HG02970 (cell line): ENCODE results near the gene IGDCC3.
"Not testable (repeated sequence)": the region's sequence is repeated elsewhere in the genome, so short reads cannot be mapped to it uniquely, and the experiment has no call there.

Experiments
- ATAC-seq: cut with Tn5 transposase; IDR thresholded peaks from one replicate; pipeline ENCODE4 v1.9.1; 2021; ENCODE audit warnings: mild to moderate bottlenecking, moderate library complexity, moderate number of reproducible peaks; ENCODE audit not compliant: unreplicated experiment, low FRiP score

IGDCC3 gene

GRCh38 chr15:65408324-65409035 is 30.7 kb upstream of the IGDCC3 start:
- no peak for ATAC-seq

GRCh38 chr15:65406424-65407000 is 28.7 kb upstream of the IGDCC3 start:
- ATAC-seq, result no peak

- ATAC-seq, result no peak
Observed at GRCh38 chr15:65405791-65406423, 28.1 kb upstream of the IGDCC3 start.

- no peak for ATAC-seq
Observed at GRCh38 chr15:65404186-65404872, 26.5 kb upstream of the IGDCC3 start.

- no peak for ATAC-seq
Observed at GRCh38 chr15:65402961-65403360, 25.2 kb upstream of the IGDCC3 start.

GRCh38 chr15:65401611-65402240 is 23.9 kb upstream of the IGDCC3 start:
- ATAC-seq, result no peak

- no peak for ATAC-seq
Observed at GRCh38 chr15:65400760-65401610, 23.2 kb upstream of the IGDCC3 start.

GRCh38 chr15:65399997-65400396 is 22.2 kb upstream of the IGDCC3 start:
- no peak for ATAC-seq

- ATAC-seq, result no peak
Observed at GRCh38 chr15:65399001-65399706, 21.4 kb upstream of the IGDCC3 start.

GRCh38 chr15:65398486-65398885 is 20.7 kb upstream of the IGDCC3 start:
- not testable (repeated sequence) for ATAC-seq

GRCh38 chr15:65396965-65397317 is 19.1 kb upstream of the IGDCC3 start:
- ATAC-seq, result no peak

GRCh38 chr15:65396283-65396964 is 18.6 kb upstream of the IGDCC3 start:
- ATAC-seq, result no peak

GRCh38 chr15:65395567-65396202 is 17.9 kb upstream of the IGDCC3 start:
- ATAC-seq, result no peak

- ATAC-seq, result no peak
Observed at GRCh38 chr15:65394936-65395335, 17.1 kb upstream of the IGDCC3 start.

- ATAC-seq, result no peak
Observed at GRCh38 chr15:65394280-65394789, 16.5 kb upstream of the IGDCC3 start.

- ATAC-seq, result no peak
Observed at GRCh38 chr15:65393557-65393956, 15.8 kb upstream of the IGDCC3 start.

- no peak for ATAC-seq
Observed at GRCh38 chr15:65393091-65393490, 15.3 kb upstream of the IGDCC3 start.

GRCh38 chr15:65392368-65392767 is 14.6 kb upstream of the IGDCC3 start:
- ATAC-seq, result no peak
